ENCODE measurements around the gene C13orf46. TPM values are rescaled to one million over a fixed set of nuclear protein-coding genes. Genes with fewer than 3 reads are reported as not detected.

The C13orf46 gene
- total and polyA plus RNA-seq, 8 donors: 0.58 to 32.6 (median 8.7) TPM; not detected in 1

DNA sequence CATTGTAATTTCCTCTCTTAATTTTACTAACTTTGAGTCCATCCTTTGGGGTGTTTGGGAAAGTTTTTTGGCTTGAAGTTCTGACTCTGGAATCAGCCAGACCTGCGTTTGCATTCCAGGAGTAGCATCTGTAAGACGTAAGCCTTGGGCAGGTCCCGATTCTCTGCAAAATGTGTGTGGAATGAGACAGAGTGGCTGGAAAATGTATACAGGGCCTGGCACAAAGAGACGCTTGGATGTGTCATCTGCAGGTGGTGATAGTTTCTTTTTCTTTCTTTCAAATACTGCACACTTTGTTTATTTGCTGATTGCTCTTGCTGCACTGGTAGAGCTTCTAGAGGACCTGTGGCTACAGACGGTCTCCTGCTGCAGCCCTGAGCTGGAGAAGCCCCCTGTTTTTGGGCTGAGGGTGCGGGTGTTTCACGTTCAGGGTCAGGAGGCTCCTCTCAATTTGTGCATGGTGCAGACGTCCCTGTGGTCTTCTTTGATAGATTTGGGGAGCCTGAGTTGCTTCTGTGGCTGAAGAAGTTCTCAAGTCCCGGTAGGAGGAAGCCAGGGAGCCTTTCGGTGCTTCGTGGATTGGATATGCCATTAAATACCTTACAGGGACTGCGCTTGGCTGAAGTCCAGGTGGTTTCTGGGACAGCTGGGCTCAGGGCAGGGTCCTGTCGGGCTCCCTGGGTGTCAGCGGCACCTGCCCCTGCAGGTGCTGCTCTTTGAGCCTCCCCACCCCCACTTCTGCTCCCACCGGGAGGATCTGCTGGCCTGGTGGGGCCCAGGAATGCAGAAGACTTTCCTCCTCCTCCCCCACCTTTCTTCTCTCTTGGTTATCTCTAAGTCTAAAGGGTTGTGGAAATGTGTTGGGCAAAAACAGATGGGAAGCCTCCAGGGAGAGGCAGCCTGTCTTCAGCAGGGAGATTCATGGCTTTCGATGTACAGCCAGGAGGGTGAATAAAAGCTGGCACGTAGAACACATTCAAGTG is 66.0 kb downstream of the C13orf46 start:
- Histone ChIP-seq H3K36me3 (no peaks in the 10 kb centered on the region), H3K4me1 (peaks cover 6 to 19% (median 11%) of the 10 kb centered on the region in 4 donors), H3K27me3 (peaks cover 0 to 12% (median 0%) of the 10 kb centered on the region in 3 donors), H3K4me3 (no peak overlapping the region), H3K27ac (no peak overlapping the region), H3K9me3 (no peaks in the 10 kb centered on the region)
- peak; percentile 25 to 50 for DNase-seq
- intact Hi-C loops (cut with DNase I; ENCODE audit: low total_unique reads): loop anchor here (10.0 kb wide), 1 partner anchor 93 kb away; no protein-coding TSS in a partner anchor
- WGBS, 5 donors: 47 to 66% (median 61%) methylated on average over 17 of the region's 17 CpGs
- TF ChIP-seq POLR2AphosphoS5 (IDR thresholded peaks at IDR 0.05) (no peak), EP300 (IDR thresholded peaks at IDR 0.05) (no peak), POLR2A (IDR thresholded peaks at IDR 0.05) (no peak)
- TF ChIP-seq, protein P1, sequence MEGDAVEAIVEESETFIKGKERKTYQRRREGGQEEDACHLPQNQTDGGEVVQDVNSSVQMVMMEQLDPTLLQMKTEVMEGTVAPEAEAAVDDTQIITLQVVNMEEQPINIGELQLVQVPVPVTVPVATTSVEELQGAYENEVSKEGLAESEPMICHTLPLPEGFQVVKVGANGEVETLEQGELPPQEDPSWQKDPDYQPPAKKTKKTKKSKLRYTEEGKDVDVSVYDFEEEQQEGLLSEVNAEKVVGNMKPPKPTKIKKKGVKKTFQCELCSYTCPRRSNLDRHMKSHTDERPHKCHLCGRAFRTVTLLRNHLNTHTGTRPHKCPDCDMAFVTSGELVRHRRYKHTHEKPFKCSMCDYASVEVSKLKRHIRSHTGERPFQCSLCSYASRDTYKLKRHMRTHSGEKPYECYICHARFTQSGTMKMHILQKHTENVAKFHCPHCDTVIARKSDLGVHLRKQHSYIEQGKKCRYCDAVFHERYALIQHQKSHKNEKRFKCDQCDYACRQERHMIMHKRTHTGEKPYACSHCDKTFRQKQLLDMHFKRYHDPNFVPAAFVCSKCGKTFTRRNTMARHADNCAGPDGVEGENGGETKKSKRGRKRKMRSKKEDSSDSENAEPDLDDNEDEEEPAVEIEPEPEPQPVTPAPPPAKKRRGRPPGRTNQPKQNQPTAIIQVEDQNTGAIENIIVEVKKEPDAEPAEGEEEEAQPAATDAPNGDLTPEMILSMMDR (IDR thresholded peaks at IDR 0.05): no peak

DNA sequence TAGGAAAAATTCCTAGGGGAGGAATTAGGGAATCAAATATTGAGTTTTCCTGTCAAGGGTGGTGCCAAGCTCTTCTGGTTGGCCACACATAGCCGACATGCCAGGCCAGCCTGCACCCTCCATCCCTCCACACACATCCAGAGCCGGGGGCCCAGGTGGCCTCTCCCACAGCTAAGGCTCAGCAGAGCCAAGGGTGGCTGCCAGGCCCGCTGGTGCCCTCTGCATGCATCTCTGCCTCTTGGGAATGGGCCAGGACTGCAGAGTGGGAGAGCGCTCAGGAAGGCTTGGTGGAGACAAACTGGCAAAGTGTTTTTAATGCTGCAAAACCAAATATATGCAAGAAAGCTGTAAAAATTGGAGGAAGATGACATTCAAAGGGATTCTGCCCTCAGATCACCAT is 67.3 kb downstream of the C13orf46 start:
- WGBS, 5 donors: 56 to 70% (median 62%) methylated on average over 4 of the region's 4 CpGs
- DNase-seq: peak in 1 of 2 donors; percentile 23
- Histone ChIP-seq H3K4me3 (no peak overlapping the region), H3K36me3 (no peaks in the 10 kb centered on the region), H3K27me3 (peaks cover 0 to 12% (median 0%) of the 10 kb centered on the region in 3 donors), H3K27ac (no peak overlapping the region), H3K4me1 (peaks cover 6 to 19% (median 11%) of the 10 kb centered on the region in 4 donors), H3K9me3 (no peaks in the 10 kb centered on the region)
- intact Hi-C loops (cut with DNase I; ENCODE audit: low total_unique reads): loop anchor here (10.0 kb wide), 1 partner anchor 92 kb away; no protein-coding TSS in a partner anchor
- TF ChIP-seq, protein P1 (IDR thresholded peaks at IDR 0.05): no peak
- TF ChIP-seq POLR2AphosphoS5 (IDR thresholded peaks at IDR 0.05) (no peak), EP300 (IDR thresholded peaks at IDR 0.05) (no peak), POLR2A (IDR thresholded peaks at IDR 0.05) (no peak)

DNA sequence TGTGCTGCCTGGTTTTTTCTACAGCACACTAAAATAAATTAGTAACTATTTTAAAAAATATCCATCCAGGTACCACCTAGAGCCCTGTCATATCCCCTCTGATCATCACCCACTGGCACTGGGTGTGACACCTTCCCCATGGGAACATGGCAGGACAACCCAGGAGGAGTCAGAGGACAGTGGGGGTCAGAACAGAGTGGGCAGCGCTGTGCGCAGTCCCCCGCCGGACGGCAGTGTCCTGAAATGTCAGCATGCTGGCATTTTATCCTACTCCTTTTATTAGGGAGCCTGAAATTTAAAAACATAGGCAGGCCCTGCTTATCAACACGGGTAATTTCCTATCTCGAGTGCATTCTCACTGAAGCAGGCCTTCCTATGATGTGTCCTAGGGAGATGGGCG is 67.9 kb downstream of the C13orf46 start:
- TF ChIP-seq, protein P1 (IDR thresholded peaks at IDR 0.05): no peak
- no peak for TF ChIP-seq EP300 (IDR thresholded peaks at IDR 0.05)
- no peak for TF ChIP-seq POLR2AphosphoS5 (IDR thresholded peaks at IDR 0.05)
- no peak for TF ChIP-seq POLR2A (IDR thresholded peaks at IDR 0.05)
- Histone ChIP-seq H3K27me3 (peaks cover 0 to 12% (median 0%) of the 10 kb centered on the region in 3 donors), H3K27ac (no peak overlapping the region), H3K36me3 (no peaks in the 10 kb centered on the region), H3K9me3 (no peaks in the 10 kb centered on the region), H3K4me1 (peaks cover 6 to 19% (median 11%) of the 10 kb centered on the region in 4 donors), H3K4me3 (no peak overlapping the region)
- peak in 1 of 2 donors; percentile 9 for DNase-seq
- WGBS, 5 donors: 77 to 91% (median 83%) methylated on average over 8 of the region's 8 CpGs
- intact Hi-C loops (cut with DNase I; ENCODE audit: low total_unique reads): loop anchor here (10.0 kb wide), 1 partner anchor 91 kb away; no protein-coding TSS in a partner anchor

DNA sequence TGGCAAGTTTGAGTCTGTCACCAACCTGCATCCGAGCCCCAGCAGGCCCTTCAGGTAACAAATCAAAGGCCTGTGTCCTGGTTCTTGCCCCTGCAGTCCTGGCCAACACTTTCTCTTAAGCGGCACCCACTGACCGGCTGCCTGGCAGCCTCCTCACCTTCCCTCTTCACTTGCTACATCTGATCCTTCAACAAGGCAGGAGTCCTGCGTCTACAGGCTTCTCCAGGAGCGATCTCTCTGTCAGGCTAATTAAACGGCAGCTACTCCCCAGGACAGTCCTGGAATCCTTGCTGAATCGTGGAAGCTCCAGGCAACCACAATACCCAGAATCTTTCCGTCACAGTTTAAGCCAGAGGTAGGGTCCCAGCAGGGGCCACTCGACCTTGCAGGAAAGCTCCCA is 68.9 kb downstream of the C13orf46 start:
- peaks cover 6 to 19% (median 11%) of the 10 kb centered on the region in 4 donors for H3K4me1 ChIP-seq
- DNase-seq: peak in 1 of 2 donors; percentile 19
- TF ChIP-seq POLR2A (IDR thresholded peaks at IDR 0.05): no peak
- no peak for TF ChIP-seq POLR2AphosphoS5 (IDR thresholded peaks at IDR 0.05)
- no peak for TF ChIP-seq EP300 (IDR thresholded peaks at IDR 0.05)
- TF ChIP-seq, protein P1 (IDR thresholded peaks at IDR 0.05): no peak
- H3K36me3 ChIP-seq: no peaks in the 10 kb centered on the region
- no peaks in the 10 kb centered on the region for H3K9me3 ChIP-seq
- H3K4me3 ChIP-seq: no peak overlapping the region
- peaks cover 0 to 12% (median 0%) of the 10 kb centered on the region in 3 donors for H3K27me3 ChIP-seq
- H3K27ac ChIP-seq: no peak overlapping the region
- 83 to 89% (median 87%) methylated on average over 9 of the region's 9 CpGs for WGBS, 5 donors
- intact Hi-C loops (cut with DNase I; ENCODE audit: low total_unique reads): loop anchor here (10.0 kb wide), 1 partner anchor 90 kb away; no protein-coding TSS in a partner anchor
